ENCODE data around the gene DNM3. TPM values are rescaled to one million over a fixed set of nuclear protein-coding genes. Genes with fewer than 3 reads are reported as not detected.

DNM3 gene
- total and polyA plus RNA-seq, 2 experiments from 2014 or later, result 5.2 to 12.2 TPM

- Histone ChIP-seq H3K36me3 (ENCODE audit: insufficient read depth) (no peaks in the 10 kb centered on the region), H3K9me2 (ENCODE audit: insufficient read depth) (no peaks in the 10 kb centered on the region), H3F3A (replicated peaks; ENCODE audit: low read depth) (no peaks in the 10 kb centered on the region), H3K4me1 (ENCODE audit: insufficient read depth) (no peaks in the 10 kb centered on the region), H2AFZ (no peak overlapping the region), H3K4me3 (no peak overlapping the region), H3K27ac (ENCODE audit: low read depth) (no peak overlapping the region), H3K27me3 (ENCODE audit: insufficient read depth) (no peaks in the 10 kb centered on the region), H4K20me1 (replicated peaks; ENCODE audit: insufficient read depth) (no peaks in the 10 kb centered on the region), H3K79me2 (replicated peaks; ENCODE audit: insufficient read depth) (no peaks in the 10 kb centered on the region), H3K4me2 (no peak overlapping the region)
- Mint-ChIP-seq H3K4me1 (no peaks in the 10 kb centered on the region), H3K27me3 (ENCODE audit: insufficient read depth, low read depth, poor library complexity) (no peaks in the 10 kb centered on the region), H3K4me3 (no peak overlapping the region), H3K27ac (no peak overlapping the region), H3K9me3 (no peaks in the 10 kb centered on the region), H3K36me3 (ENCODE audit: low read depth) (no peaks in the 10 kb centered on the region)
- DNase-seq (ENCODE audit: low spot score) (no peak), ATAC-seq (no peak)
- TF ChIP-seq CREB1 (CRISPR knock-in tag; IDR thresholded peaks at IDR 0.05; ENCODE audit: low read depth) (no peak), ETS1 (IDR thresholded peaks at IDR 0.05) (no peak), ZNF331 (CRISPR knock-in tag; IDR thresholded peaks at IDR 0.05; ENCODE audit: low read depth) (no peak), POLR2AphosphoS5 (IDR thresholded peaks at IDR 0.05; ENCODE audit: low read depth) (no peak), REST (IDR thresholded peaks at IDR 0.05; ENCODE audit: unreplicated experiment) (no peak), STAT1 (IDR thresholded peaks at IDR 0.05; ENCODE audit: unreplicated experiment) (no peak), EZH2 (IDR thresholded peaks at IDR 0.05; ENCODE audit: low read depth, unreplicated experiment) (no peak), ZNF114 (CRISPR knock-in tag; IDR thresholded peaks at IDR 0.05) (no peak), JUNB (IDR thresholded peaks at IDR 0.05; ENCODE audit: unreplicated experiment) (no peak), NANOG (IDR thresholded peaks at IDR 0.05; ENCODE audit: borderline replicate concordance) (no peak), ZNF462 (CRISPR knock-in tag; IDR thresholded peaks at IDR 0.05) (no peak), CTCF (conservative IDR thresholded peaks at IDR 0.05; ENCODE audit: low read depth in 2 of 2) (no peak), EZH2phosphoT487 (IDR thresholded peaks at IDR 0.05; ENCODE audit: unreplicated experiment) (no peak)
Measured at GRCh38 chr1:172289448-172289847, 448.1 kb downstream of the DNM3 start.
